Dermis blood vessel endothelial cell (primary cell): Measurements from ENCODE around the gene SNX32. TPM values are rescaled to one million over a fixed set of nuclear protein-coding genes. Genes with fewer than 3 reads are reported as not detected.

Experiments
- DNase-seq: peaks from one replicate; pipeline ENCODE4 v3.0.0; 2010
- total RNA-seq: library from RNA; depleted of rRNA; stranded (reverse); fragments of >200 nt; gene quantifications from 2 replicates; pipeline ENCODE4 v1.2.3, GENCODE V29; 2014

SNX32 gene
- total RNA-seq, 1 donor from 2014 or later = 0.17 TPM

DNA sequence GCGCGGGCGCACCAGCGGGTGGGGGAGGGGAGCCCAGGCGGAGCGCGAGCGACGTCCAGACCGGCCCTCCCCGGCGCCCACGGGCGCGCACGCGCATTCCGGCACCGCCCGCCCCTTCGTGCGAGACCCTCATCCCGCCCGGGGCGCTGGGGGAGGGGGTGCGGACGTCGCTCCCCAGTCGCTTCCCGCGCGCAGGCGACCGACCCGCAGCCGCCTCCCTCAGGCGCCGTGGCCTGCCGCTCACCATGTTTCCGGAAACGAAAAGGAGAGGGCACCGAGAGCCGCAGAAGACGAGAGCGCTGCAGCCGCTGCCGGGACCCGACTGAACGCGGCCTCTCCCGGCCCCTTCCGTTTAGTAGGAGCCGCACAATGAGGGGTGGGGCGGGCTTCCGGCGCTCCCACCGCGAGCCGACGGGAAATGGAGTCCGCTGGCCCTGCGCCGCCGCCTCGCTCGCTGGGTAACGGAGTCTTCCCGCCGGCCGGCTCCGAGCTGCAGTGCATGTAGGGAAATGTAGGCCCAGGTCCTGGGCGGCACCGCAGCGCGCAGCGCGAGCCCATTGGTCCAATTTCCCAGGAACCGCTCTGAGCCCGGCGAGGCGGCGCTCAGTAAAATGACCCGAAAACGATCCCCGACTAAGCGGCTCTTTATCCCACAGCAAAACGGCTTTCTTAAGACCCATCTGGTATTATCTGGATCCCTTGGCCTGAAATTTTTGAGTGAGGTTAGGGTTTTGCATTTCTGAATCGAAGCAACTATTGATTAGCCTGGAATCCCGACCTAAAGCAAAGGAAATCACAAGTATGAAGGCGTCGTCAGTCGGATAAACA, 24.3 kb downstream of the SNX32 start, which contains the start of gene CFL1:
CFL1 (minus strand) TSS at position 328 of the 828 bp plus-strand sequence; CDS start at position 247, 81 bp downstream.
- DNase-seq = peak; percentile 98

- DNase-seq = no peak
Measured at GRCh38 chr11:65858681-65859087, 24.9 kb downstream of the SNX32 start.

DNA sequence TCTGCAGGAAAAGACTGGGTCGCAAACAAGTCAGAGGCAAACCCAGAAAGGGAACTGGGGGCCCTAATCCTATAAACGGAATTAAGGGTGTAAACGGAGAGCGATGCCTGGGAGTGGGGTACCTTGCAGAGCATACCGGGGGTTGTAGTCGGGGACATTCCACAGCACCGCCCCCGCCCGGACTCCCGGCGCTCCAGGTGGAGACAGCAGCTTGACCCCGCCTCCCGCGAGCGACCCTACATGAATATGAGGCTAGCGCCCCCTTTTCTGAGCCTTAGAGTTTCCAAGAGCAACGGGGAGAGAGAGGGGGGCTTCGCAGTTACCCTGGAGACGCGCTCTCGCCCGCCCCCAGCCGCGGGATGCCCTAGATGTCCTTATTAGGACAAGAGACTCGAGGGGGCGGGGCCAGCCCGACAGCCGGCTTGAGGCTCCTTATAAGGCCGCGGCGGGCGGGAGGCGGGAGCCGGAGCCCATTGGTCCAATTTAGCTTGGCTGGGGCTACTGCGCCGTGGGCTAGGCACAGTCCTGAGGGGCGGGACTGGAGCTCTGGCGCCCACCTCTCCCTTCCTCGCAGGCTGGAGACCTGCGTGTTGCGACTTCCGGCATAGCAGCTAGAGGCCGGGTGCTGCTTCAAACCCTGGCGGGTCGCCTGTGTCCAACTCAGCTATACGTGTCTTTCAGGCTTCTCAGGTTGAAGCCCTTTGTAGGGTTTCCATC, 25.5 kb downstream of the SNX32 start:
- DNase-seq = peak; percentile 99

DNA sequence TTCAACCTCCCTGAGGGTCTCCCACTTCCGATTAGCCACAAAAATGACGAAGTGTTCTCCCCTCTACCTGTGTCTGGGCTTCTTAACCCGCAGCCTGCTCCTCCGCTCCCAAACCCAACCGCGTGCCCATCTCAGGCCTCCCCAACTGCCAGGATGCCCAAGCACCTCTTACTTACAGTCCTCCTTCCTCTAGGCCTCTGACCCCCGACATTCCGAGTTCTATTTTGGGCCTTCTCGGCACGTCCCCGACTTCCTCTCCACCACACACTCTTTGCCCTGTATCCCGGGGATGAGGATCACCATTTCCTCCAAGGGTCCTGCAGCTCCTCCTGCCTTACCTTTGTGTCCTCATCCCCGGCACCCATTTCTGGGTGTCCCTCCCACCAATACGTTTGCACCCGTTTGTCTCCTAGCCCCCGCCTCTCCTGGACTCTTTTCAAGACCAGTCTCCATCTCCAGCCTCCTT, 26.1 kb downstream of the SNX32 start:
- DNase-seq = no peak

DNA sequence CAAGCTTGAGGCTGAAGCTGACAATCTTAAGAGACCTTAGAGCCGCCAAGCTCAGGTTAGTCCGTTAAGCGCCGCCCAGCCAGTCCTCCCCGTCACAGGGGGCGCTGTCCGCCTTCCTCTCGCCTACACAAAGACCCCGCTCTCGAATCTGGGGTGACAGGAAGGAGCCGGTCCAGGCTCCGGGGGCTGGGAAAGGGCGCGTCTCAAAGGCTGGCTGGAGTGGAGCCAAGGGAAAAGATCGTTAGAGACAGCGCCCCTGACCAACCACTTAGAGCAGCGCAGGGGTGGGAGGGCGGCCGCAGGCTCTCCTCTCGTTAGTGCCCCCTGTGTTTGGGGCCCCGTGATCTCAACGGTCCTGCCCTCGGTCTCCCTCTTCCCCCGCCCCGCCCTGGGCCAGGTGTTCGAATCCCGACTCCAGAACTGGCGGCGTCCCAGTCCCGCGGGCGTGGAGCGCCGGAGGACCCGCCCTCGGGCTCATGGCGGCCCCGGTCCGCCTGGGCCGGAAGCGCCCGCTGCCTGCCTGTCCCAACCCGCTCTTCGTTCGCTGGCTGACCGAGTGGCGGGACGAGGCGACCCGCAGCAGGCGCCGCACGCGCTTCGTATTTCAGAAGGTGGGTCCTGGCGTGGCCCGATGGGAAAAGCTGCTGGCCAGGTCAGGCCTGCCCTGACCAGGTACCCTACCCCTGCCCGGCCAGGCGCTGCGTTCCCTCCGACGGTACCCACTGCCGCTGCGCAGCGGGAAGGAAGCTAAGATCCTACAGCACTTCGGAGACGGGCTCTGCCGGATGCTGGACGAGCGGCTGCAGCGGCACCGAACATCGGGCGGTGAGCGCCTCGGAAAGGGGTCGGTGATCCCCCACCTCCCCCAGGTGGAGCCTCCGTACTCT, 26.8 kb downstream of the SNX32 start, which contains the start of gene MUS81:
MUS81 (plus strand) TSS at position 156 of the 887 bp plus-strand sequence; CDS start at position 477, 321 bp downstream.
- DNase-seq = peak; percentile 99

DNA sequence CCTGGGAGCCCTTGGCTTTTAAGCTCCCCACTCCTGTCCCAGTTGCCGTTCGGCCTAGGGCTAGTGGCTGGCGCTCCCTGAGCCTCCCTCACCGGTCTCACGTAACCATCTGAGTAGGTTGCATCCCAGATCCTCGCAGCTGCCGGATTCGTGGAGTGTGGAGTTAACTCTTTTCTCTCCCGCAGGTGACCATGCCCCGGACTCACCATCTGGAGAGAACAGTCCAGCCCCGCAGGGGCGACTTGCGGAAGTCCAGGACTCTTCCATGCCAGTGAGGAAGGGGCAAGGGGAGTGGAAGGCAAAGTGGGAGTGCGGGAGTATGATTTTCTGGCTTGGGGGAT, 27.4 kb downstream of the SNX32 start:
- peak; percentile 36 for DNase-seq

DNA sequence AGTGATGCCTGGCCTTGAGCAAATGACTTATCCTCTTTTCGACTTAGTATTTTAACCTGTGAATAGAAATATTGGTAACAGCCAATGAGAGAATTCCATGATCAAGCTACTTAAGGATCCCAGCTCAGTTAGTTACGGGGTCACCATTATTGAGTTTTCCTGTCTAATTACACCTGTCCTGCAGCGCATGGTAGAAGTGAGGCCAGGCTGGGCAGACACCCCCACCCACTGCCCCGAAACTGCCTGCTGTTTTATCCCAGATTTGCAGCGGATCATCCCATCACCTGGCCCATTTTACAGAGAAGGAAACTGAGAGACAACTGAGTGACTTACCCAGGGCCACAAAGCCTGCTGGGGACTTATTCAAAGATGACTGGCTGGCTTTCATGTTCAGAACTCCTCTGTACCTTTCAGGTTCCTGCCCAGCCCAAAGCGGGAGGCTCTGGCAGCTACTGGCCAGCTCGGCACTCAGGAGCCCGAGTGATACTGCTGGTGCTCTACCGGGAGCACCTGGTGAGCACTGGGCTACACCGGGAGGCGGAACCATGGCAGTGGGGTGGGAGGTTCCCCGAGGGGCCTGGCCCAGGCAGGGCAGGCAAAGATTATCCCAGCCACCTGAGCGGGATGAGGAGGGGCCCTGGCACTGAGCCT, 27.9 kb downstream of the SNX32 start:
- DNase-seq = no peak

DNA sequence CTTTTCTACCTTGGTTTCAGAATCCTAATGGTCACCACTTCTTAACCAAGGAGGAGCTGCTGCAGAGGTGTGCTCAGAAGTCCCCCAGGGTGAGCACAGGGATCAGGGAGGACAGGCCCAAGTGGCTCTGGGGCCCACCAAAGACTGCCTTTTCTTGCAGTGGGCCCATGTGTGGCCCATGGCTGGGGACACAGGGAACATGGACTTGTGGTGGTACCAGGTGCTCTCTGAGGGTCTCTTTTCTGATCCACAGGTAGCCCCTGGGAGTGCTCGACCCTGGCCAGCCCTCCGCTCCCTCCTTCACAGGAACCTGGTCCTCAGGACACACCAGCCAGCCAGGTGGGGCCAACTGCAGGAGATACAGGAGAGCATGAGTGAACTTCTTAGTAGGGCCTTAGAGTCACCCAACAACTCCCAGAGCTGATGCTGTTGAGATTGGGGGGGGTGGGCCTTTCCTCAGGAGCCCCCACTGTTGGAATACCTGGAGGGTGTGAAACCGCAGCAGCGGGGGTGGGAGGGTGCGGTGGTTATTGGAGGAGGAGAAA, 28.5 kb downstream of the SNX32 start:
- DNase-seq = no peak

DNA sequence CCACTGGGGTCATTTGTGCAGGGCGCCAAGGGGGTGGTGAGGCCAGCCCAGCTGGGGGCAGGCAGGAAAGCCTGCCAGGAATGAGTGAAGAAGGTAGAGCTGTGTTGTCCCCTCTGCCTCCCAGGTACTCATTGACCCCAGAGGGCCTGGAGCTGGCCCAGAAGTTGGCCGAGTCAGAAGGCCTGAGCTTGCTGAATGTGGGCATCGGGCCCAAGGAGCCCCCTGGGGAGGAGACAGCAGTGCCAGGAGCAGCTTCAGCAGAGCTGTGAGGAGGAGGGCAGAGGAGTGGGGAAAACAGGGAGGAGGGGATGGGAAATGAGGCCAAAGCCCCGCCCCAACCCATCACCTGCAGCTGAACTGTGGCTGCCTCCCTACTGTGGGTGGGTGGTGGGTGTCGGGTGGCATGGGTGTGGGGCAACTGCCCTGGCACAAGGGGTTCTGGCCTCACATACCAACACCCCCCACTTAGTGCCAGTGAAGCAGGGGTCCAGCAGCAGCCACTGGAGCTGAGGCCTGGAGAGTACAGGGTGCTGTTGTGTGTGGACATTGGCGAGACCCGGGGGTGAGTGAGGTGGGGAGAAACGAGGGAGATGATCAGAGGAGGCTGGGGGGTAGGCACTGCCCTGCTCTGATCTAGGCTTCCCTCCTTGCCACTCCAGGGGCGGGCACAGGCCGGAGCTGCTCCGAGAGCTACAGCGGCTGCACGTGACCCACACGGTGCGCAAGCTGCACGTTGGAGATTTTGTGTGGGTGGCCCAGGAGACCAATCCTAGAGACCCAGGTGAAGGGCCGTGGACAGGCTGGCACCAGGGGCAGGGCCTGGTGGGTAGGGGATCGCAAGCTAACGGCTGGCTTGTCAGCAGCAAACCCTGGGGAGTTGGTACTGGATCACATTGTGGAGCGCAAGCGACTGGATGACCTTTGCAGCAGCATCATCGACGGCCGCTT, 29.5 kb downstream of the SNX32 start:
- no peak for DNase-seq

DNA sequence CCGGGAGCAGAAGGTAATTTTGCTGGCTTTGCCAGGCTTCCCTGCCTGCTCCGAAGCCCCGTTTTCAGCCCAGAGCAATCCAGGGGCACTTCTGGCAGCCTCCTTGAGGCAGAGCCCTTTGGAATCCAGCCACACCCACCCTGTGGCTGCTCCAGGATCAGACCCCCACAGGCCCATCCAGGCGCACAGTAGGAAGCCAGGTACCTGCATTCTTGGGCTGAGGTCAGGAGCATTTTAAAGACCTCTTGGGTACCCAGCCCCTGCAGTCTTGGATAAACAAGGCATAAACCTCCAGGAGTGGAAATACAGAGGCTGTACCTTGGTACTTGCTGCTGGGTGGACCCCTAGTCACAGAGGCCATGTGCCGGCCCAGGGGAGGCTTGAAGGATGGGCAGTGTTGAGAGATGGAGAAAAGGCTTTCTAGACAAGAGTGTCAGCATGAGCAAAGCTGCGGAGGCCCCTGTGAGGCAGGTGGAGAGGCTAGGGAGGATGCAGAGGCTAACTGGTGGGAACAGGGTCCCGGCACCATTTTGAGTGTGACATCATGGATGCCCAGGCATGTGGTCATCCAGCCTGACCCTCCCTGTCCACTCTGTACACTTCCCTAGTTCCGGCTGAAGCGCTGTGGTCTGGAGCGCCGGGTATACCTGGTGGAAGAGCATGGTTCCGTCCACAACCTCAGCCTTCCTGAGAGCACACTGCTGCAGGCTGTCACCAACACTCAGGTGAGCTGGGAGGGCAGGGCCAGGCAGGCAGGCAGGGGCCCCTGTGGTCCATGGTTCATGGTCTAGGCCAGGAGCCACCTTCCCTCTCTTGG, 30.3 kb downstream of the SNX32 start:
- no peak for DNase-seq

GRCh38 chr11:65864706-65865471, 31.1 kb downstream of the SNX32 start:
- no peak for DNase-seq

DNA sequence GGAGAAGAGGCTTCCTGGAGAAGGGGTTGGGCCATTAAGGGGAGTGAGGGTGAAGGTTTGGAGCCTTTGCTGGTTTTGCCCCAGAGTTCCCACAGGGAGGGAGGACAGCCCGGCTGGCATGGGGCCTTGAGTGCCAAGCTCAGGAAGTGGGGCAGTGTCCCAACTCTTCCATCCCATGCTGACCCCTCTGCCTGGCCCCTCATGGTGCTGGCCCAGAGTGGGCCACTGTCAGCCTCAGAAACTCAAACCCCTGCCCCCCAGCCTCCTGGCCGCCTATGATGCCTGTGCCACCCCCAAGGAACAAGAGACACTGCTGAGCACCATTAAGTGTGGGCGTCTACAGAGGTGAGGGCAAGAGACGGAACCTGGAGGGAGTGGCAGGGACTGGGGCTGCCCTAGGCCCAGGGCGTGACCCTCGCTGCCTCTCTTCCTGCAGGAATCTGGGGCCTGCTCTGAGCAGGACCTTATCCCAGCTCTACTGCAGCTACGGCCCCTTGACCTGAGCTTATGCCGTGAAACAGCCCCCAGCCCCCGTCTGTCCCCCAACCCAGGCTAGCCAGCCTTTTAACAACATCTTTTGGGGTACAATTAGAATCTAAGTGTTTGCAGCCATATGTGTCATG, 31.9 kb downstream of the SNX32 start:
- DNase-seq = no peak

DNA sequence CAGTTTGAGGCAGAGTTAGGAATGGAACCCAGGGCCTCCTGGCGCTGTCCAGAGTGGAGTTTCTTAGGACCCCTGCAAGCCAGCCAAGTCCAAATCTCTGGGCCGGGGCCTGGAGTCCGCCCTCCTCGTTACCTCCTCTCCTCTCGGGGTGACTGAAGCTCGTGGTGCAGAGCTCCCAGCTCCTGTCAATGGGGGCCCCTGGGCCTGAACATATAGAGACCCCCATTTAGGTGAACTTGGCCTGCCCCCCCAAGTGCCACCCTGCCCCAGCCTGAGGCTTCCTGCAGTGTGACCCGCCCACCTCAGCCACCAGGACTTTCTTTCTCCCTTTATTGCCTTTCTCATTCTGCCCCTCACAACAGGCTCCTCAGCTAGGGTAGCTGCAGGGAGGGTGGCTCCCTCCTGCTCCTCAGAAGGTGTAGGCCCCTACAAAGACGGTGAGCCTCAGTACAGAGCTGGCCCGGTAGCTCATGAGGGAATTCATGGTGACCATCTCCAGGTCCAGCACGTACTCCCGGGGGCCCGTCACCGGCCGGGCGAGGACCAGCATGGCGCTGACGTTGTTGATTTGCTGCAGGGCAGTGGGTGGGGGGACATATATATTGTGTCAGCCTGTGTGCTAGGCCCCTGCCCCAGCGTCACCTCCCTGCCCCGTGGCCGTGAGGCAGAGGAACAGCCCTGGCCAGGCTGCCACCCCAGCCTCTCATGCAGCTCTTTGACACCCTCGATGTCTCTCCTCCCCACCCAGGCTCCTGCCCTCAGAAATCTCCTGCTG, 32.9 kb downstream of the SNX32 start:
- no peak for DNase-seq

- no peak for DNase-seq
Measured at GRCh38 chr11:65867284-65868071, 33.7 kb downstream of the SNX32 start.

DNA sequence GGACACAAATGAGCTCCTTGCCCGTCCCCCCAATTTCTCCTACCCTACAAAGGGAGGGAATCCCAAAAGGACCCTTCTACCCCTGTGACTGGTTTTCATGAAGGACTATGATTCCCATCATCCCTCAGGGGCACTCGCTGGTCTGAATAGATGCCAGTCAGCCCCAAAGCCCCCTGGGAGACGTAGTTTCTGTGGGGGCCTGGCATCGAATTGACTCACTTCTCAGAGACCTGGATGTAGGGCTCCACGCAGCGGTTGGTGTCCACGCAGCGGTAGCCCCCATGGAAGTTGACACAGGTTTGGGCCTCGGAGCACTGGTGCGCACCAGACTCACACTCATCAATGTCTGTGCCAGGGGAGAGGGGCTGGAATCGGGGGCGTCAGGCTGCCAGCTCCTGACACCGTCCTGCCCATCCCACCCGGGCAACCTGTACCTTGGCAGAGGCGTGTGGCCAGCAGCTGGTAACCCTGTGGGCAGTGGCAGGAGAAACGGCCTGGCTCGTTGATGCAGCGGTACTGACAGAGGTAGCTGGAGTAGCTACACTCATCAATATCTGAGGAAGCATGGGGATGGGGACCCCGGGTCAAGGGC, 34.4 kb downstream of the SNX32 start:
- no peak for DNase-seq

DNA sequence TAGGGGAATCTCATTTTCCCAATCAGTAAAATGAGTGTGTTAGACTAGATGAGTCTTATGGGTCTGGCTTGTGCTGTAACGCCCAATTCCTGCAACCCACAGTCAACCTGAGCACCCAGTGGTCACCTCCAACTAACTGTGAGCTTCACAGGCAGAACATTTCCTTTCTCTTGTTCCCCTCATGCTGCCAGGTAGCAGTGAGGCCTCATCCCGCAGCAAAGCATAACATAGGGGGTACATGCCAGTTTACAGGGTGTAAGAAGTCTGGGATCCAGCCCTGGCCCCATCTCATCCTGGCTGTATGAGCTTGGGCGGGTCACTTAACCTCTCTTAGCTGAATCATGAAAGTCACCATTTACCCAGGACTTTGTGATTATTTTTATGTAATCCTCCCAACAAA, 35.1 kb downstream of the SNX32 start:
- no peak for DNase-seq
